Measurements from ENCODE around the gene AGBL4. TPM values are rescaled to one million over a fixed set of nuclear protein-coding genes. Genes with fewer than 3 reads are reported as not detected.

Gene AGBL4
- total RNA-seq, 3 donors from 2014 or later = 1.3 to 1.9 (median 1.8) TPM

DNA sequence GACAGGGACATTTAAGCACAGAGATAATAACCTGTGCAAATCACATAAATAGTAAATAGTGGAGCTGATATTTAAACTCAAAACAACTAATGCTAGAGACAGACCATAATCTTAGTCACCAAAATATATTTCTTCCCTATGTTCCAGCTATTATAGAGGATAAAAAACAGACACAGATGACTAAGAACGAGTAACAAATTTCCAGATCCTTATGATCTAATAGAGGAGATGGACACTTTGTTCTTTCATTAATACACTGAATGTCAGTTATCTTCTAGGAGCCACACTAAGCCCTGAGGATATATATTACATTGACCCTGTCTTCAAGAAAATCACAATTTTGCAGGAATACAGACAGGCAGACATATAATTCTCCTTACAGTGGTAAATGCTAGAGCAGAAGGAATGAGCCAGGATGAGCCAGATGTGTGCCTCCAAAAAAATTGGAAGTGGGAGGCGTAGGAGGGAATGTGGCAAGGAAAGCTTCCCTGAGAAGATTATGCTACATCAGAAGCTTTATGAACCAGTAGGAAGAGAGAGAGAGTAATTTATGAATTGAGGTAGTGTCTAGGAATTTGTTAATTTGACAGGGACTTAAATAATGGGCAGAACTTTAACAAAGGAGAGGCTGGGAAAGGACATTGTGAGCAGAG lies 851.7 kb downstream of the AGBL4 start:
- DNase-seq (ENCODE audit: low spot score in 2 of 2) = no peak
- H3K36me3 ChIP-seq = no peaks in the 10 kb centered on the region
- H3K27ac ChIP-seq = no peak overlapping the region
- H3K9me3 ChIP-seq = no peaks in the 10 kb centered on the region
- no peak overlapping the region for H3K4me3 ChIP-seq
- TF ChIP-seq POLR2A (IDR thresholded peaks at IDR 0.05) = no peak
- TF ChIP-seq POLR2AphosphoS5 (IDR thresholded peaks at IDR 0.05) = no peak
- TF ChIP-seq, protein P1, sequence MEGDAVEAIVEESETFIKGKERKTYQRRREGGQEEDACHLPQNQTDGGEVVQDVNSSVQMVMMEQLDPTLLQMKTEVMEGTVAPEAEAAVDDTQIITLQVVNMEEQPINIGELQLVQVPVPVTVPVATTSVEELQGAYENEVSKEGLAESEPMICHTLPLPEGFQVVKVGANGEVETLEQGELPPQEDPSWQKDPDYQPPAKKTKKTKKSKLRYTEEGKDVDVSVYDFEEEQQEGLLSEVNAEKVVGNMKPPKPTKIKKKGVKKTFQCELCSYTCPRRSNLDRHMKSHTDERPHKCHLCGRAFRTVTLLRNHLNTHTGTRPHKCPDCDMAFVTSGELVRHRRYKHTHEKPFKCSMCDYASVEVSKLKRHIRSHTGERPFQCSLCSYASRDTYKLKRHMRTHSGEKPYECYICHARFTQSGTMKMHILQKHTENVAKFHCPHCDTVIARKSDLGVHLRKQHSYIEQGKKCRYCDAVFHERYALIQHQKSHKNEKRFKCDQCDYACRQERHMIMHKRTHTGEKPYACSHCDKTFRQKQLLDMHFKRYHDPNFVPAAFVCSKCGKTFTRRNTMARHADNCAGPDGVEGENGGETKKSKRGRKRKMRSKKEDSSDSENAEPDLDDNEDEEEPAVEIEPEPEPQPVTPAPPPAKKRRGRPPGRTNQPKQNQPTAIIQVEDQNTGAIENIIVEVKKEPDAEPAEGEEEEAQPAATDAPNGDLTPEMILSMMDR (IDR thresholded peaks at IDR 0.05) = no peak
- H3K4me1 ChIP-seq = no peaks in the 10 kb centered on the region
- no peaks in the 10 kb centered on the region for H3K27me3 ChIP-seq
- intact Hi-C loops (cut with DNase I; ENCODE audit: low total_unique reads) = no loop called here

DNA sequence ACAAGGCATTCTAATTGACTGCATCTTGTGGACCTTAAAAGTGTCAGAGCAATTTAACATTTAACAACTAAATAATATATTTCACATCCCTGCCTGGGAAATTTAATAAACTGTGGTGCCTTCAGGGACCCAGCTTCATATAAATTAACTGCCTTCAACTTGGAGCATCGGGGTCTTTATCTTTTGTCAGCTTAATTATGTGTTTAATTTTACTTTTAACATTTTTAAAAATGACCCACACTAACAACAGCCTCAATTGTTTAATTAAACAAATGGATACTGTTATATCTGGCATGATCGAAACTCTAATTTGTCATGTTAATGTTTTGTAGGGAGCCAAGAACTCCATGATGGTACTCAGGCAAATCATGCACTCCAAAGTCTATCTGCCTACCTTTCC lies 857.7 kb downstream of the AGBL4 start:
- H3K4me1 ChIP-seq = no peaks in the 10 kb centered on the region
- intact Hi-C loops (cut with DNase I; ENCODE audit: low total_unique reads) = no loop called here
- TF ChIP-seq POLR2AphosphoS5 (IDR thresholded peaks at IDR 0.05) (no peak), POLR2A (IDR thresholded peaks at IDR 0.05) (no peak)
- TF ChIP-seq, protein P1 (IDR thresholded peaks at IDR 0.05) = no peak
- H3K9me3 ChIP-seq = no peaks in the 10 kb centered on the region
- H3K27me3 ChIP-seq = no peaks in the 10 kb centered on the region
- no peaks in the 10 kb centered on the region for H3K36me3 ChIP-seq
- H3K4me3 ChIP-seq = no peak overlapping the region
- no peak overlapping the region for H3K27ac ChIP-seq
- DNase-seq (ENCODE audit: low spot score in 2 of 2) = no peak

DNA sequence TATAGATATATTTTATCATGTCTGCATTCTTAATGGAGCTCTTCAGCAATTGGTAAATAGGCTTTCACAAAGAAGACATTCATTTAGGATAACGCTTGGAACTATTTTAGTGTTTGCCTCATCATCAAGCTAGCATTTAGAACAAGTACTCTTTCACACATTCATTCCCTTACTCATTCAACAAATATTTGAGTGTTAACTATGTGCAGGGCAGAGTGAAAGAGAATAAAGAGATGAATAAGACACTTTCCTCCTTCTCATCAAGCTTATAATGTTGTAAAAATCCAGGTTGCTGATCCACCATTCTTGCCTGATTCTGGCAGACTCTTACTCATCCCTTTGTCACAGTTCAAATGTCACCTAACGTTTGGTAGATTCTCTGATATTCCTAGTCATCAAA lies 860.7 kb downstream of the AGBL4 start:
- no peak overlapping the region for H3K27ac ChIP-seq
- no peaks in the 10 kb centered on the region for H3K9me3 ChIP-seq
- DNase-seq (ENCODE audit: low spot score in 2 of 2) = no peak
- H3K4me3 ChIP-seq = no peak overlapping the region
- H3K4me1 ChIP-seq = no peaks in the 10 kb centered on the region
- intact Hi-C loops (cut with DNase I; ENCODE audit: low total_unique reads) = no loop called here
- no peaks in the 10 kb centered on the region for H3K36me3 ChIP-seq
- TF ChIP-seq, protein P1 (IDR thresholded peaks at IDR 0.05) = no peak
- TF ChIP-seq POLR2AphosphoS5 (IDR thresholded peaks at IDR 0.05) = no peak
- no peak for TF ChIP-seq POLR2A (IDR thresholded peaks at IDR 0.05)
- no peaks in the 10 kb centered on the region for H3K27me3 ChIP-seq

DNA sequence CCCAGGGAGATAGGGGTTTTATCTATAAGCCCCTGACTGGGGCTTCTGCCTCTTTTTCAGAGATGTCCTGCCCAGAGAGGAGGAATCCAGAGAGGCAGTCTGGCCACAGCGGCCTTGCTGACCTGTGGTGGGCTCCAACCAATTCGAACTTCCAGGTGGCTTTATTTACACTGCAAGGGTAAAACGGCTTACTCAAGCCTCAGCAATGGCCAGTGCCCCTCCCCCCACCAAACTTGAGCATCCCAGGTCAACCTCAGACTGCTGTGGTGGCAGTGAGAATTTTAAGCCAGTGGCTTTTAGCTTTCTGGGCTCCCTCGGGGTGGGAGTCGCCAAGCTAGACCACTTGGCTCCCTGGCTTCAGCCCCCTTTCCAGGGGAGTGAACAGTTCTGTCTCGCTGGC lies 863.1 kb downstream of the AGBL4 start:
- H3K27me3 ChIP-seq = no peaks in the 10 kb centered on the region
- H3K27ac ChIP-seq = no peak overlapping the region
- H3K36me3 ChIP-seq = no peaks in the 10 kb centered on the region
- TF ChIP-seq, protein P1 (IDR thresholded peaks at IDR 0.05) = no peak
- TF ChIP-seq POLR2AphosphoS5 (IDR thresholded peaks at IDR 0.05) (no peak), POLR2A (IDR thresholded peaks at IDR 0.05) (no peak)
- intact Hi-C loops (cut with DNase I; ENCODE audit: low total_unique reads) = no loop called here
- H3K4me3 ChIP-seq = no peak overlapping the region
- H3K4me1 ChIP-seq = no peaks in the 10 kb centered on the region
- DNase-seq (ENCODE audit: low spot score in 2 of 2) = no peak
- H3K9me3 ChIP-seq = no peaks in the 10 kb centered on the region

DNA sequence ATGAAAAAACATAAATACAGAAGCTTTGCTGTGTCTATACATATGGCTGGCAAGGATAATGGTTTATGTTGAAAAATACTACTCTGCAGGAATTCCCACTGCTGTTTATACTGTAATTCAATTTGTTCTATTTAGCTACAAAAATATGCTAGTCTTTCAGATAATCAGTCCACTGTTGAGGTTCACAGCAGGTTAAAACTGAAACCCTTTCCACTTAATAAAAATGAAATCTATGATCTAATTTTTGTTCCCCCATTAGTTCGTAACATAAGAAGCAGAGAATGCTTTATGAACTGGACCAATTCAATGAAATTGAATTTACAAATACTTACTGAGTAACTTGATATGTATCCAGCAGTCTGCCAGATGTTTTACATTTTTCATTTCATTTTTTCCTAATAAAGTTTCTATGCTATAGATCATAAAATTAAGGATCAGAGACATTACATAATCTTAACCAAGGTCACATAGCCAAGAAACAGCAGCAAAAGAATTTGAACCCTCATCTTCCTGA lies 887.0 kb downstream of the AGBL4 start:
- Histone ChIP-seq H3K36me3 (no peaks in the 10 kb centered on the region), H3K27me3 (no peaks in the 10 kb centered on the region), H3K9me3 (peaks cover 0 to 7% of the 10 kb centered on the region in 2 donors), H3K4me1 (no peaks in the 10 kb centered on the region), H3K4me3 (no peak overlapping the region), H3K27ac (no peak overlapping the region)
- no peak for DNase-seq (ENCODE audit: low spot score in 2 of 2)
- intact Hi-C loops (cut with DNase I; ENCODE audit: low total_unique reads) = no loop called here
- TF ChIP-seq, protein P1 (IDR thresholded peaks at IDR 0.05) = no peak
- no peak for TF ChIP-seq POLR2AphosphoS5 (IDR thresholded peaks at IDR 0.05)
- TF ChIP-seq POLR2A (IDR thresholded peaks at IDR 0.05) = no peak

Measured in breast epithelium (tissue), 4 donors.